MM.1S (cell line): ENCODE data around the gene ABCA3.

Experiments used
- DNase-seq: peaks from one replicate; pipeline ENCODE4 v3.0.0-alpha.2; 2015
- H2AFZ ChIP-seq: fragments of 300-600 bp; sonication (generic); 2 replicates; pipeline ENCODE4 v1.6.0; 2016; ENCODE audit warnings: antibody characterized with exemption, low read length
- H3F3A ChIP-seq: fragments of 300-600 bp; sonication (generic); 2 replicates; pipeline ENCODE4 v1.6.1; 2016; ENCODE audit warnings: mild to moderate bottlenecking, antibody characterized with exemption, low read length, moderate library complexity, mixed read lengths; ENCODE audit not compliant: insufficient read depth
- H3K27ac ChIP-seq: fragments of 300-600 bp; sonication (generic); 2 replicates; pipeline ENCODE4 v1.5.1; 2016; ENCODE audit warnings: mild to moderate bottlenecking, low read length
- H3K27me3 ChIP-seq: fragments of 300-600 bp; sonication (generic); replicated peaks from 2 replicates; pipeline ENCODE4 v1.6.0; 2016; ENCODE audit warnings: low read length; ENCODE audit not compliant: insufficient read depth
- H3K36me3 ChIP-seq: fragments of 300-600 bp; sonication (generic); replicated peaks from 2 replicates; pipeline ENCODE4 v1.6.1; 2016; ENCODE audit warnings: mild to moderate bottlenecking, low read length, mixed read lengths; ENCODE audit not compliant: insufficient read depth
- H3K4me1 ChIP-seq: fragments of 300-600 bp; sonication (generic); 2 replicates; pipeline ENCODE4 v1.6.1; 2016; ENCODE audit warnings: low read length, mixed read lengths
- H3K4me2 ChIP-seq: fragments of 300-600 bp; sonication (generic); 2 replicates; pipeline ENCODE4 v1.6.0; 2016; ENCODE audit warnings: low read depth, low read length
- H3K4me3 ChIP-seq: fragments of 300-600 bp; sonication (generic); 2 replicates; pipeline ENCODE4 v1.5.1; 2016; ENCODE audit warnings: low read length, mixed read lengths
- H3K79me2 ChIP-seq: fragments of 300-600 bp; sonication (generic); 2 replicates; pipeline ENCODE4 v1.6.1; 2016; ENCODE audit warnings: mixed run types, low read length, mixed read lengths
- H3K9ac ChIP-seq: fragments of 300-600 bp; sonication (generic); 2 replicates; pipeline ENCODE4 v1.6.1; 2016; ENCODE audit warnings: low read length, mixed read lengths
- H3K9me2 ChIP-seq: fragments of 300-600 bp; sonication (generic); replicated peaks from 2 replicates; pipeline ENCODE4 v1.6.1; 2016; ENCODE audit warnings: mild to moderate bottlenecking, low read length, mixed read lengths; ENCODE audit not compliant: insufficient read depth
- H3K9me3 ChIP-seq: fragments of 300-600 bp; sonication (generic); replicated peaks from 2 replicates; pipeline ENCODE4 v1.6.1; 2016; ENCODE audit warnings: mild to moderate bottlenecking, low read length, mixed read lengths; ENCODE audit not compliant: insufficient read depth
- H4K20me1 ChIP-seq: fragments of 300-600 bp; sonication (generic); 2 replicates; pipeline ENCODE4 v1.6.1; 2016; ENCODE audit warnings: mild to moderate bottlenecking, low read length, moderate library complexity, mixed read lengths; ENCODE audit not compliant: insufficient read depth
- EZH2 ChIP-seq: fragments of 300-600 bp; sonication (generic); optimal IDR thresholded peaks from 2 replicates; pipeline ENCODE3; 2017; ENCODE audit warnings: low read depth, mild to moderate bottlenecking, antibody characterized with exemption, low read length, mixed read lengths
- EZH2phosphoT487 ChIP-seq: fragments of 300-600 bp; sonication (generic); IDR thresholded peaks from 2 replicates; pipeline ENCODE4 v1.6.1; 2018; ENCODE audit warnings: antibody characterized with exemption, low read length
- TF ChIP-seq, protein P1 (sequence below): fragments of 300-600 bp; sonication (generic); IDR thresholded peaks from 2 replicates; pipeline ENCODE4 v1.5.1; 2016; ENCODE audit warnings: antibody characterized with exemption, low read length, mixed read lengths

Gene ABCA3

DNA sequence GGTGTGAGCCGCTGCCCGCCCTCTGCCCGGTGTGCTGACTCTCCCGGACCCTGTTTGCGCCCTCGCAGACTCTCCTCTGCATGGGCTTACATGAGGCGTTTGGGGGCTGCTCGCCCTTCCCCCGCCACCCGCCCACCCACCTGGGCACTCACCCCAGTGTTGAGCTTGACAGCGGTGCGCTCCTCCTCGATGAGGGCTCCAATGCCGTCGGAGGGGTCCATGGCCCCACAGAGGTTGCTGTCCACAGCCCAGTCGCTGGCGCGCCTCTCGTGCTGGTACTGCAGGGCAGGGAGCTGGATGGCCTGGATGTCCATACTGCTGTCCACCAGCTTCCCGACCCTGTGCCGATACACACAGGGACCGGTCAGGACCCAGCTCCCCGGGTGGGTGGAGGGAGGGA is 51.2 kb downstream of the ABCA3 start:
- H3K4me2 ChIP-seq = no peak overlapping the region
- TF ChIP-seq, protein P1, sequence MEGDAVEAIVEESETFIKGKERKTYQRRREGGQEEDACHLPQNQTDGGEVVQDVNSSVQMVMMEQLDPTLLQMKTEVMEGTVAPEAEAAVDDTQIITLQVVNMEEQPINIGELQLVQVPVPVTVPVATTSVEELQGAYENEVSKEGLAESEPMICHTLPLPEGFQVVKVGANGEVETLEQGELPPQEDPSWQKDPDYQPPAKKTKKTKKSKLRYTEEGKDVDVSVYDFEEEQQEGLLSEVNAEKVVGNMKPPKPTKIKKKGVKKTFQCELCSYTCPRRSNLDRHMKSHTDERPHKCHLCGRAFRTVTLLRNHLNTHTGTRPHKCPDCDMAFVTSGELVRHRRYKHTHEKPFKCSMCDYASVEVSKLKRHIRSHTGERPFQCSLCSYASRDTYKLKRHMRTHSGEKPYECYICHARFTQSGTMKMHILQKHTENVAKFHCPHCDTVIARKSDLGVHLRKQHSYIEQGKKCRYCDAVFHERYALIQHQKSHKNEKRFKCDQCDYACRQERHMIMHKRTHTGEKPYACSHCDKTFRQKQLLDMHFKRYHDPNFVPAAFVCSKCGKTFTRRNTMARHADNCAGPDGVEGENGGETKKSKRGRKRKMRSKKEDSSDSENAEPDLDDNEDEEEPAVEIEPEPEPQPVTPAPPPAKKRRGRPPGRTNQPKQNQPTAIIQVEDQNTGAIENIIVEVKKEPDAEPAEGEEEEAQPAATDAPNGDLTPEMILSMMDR = no peak
- no peak for TF ChIP-seq EZH2
- TF ChIP-seq EZH2phosphoT487 = no peak
- peaks cover 71% of the 10 kb centered on the region for H3K27me3 ChIP-seq
- DNase-seq = no peak
- no peaks in the 10 kb centered on the region for H4K20me1 ChIP-seq
- H3K9ac ChIP-seq = no peak overlapping the region
- H3K27ac ChIP-seq = no peak overlapping the region
- no peaks in the 10 kb centered on the region for H3K4me1 ChIP-seq
- H2AFZ ChIP-seq = no peak overlapping the region
- H3K9me2 ChIP-seq = no peaks in the 10 kb centered on the region
- H3K36me3 ChIP-seq = no peaks in the 10 kb centered on the region
- no peaks in the 10 kb centered on the region for H3K79me2 ChIP-seq
- no peaks in the 10 kb centered on the region for H3F3A ChIP-seq
- H3K4me3 ChIP-seq = no peak overlapping the region
- no peaks in the 10 kb centered on the region for H3K9me3 ChIP-seq

- no peak overlapping the region for H3K27ac ChIP-seq
- H2AFZ ChIP-seq = no peak overlapping the region
- H3K27me3 ChIP-seq = peaks cover 71% of the 10 kb centered on the region
- no peaks in the 10 kb centered on the region for H3K4me1 ChIP-seq
- TF ChIP-seq EZH2 (no peak), EZH2phosphoT487 (no peak)
- TF ChIP-seq, protein P1 = no peak
- no peak overlapping the region for H3K4me2 ChIP-seq
- H3K36me3 ChIP-seq = no peaks in the 10 kb centered on the region
- H4K20me1 ChIP-seq = no peaks in the 10 kb centered on the region
- DNase-seq = no peak
- H3K4me3 ChIP-seq = no peak overlapping the region
- no peaks in the 10 kb centered on the region for H3K79me2 ChIP-seq
- H3K9me3 ChIP-seq = no peaks in the 10 kb centered on the region
- no peaks in the 10 kb centered on the region for H3F3A ChIP-seq
- no peak overlapping the region for H3K9ac ChIP-seq
- H3K9me2 ChIP-seq = no peaks in the 10 kb centered on the region
Observed at GRCh38 chr16:2288726-2289125, 51.8 kb downstream of the ABCA3 start.

- Histone ChIP-seq H3K4me2 (no peak overlapping the region), H3K4me3 (no peak overlapping the region), H3K9ac (no peak overlapping the region), H3K9me2 (no peaks in the 10 kb centered on the region), H3K36me3 (no peaks in the 10 kb centered on the region), H3K27ac (no peak overlapping the region), H3K79me2 (no peaks in the 10 kb centered on the region), H3F3A (no peaks in the 10 kb centered on the region), H3K4me1 (no peaks in the 10 kb centered on the region), H3K9me3 (no peaks in the 10 kb centered on the region), H3K27me3 (peaks cover 76% of the 10 kb centered on the region), H4K20me1 (no peaks in the 10 kb centered on the region), H2AFZ (no peak overlapping the region)
- no peak for DNase-seq
- TF ChIP-seq, protein P1 = no peak
- no peak for TF ChIP-seq EZH2phosphoT487
- TF ChIP-seq EZH2 = no peak
Observed at GRCh38 chr16:2287916-2288547, 52.5 kb downstream of the ABCA3 start.
